ENCODE results near the gene SNAPC1.
A peak's percentile ranks its signal among the peaks of the same experiment; 100 is the strongest.
"Not testable (repeated sequence)": the region's sequence is repeated elsewhere in the genome, so short reads cannot be mapped to it uniquely, and the experiment has no call there.

SNAPC1 gene, protein sequence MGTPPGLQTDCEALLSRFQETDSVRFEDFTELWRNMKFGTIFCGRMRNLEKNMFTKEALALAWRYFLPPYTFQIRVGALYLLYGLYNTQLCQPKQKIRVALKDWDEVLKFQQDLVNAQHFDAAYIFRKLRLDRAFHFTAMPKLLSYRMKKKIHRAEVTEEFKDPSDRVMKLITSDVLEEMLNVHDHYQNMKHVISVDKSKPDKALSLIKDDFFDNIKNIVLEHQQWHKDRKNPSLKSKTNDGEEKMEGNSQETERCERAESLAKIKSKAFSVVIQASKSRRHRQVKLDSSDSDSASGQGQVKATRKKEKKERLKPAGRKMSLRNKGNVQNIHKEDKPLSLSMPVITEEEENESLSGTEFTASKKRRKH

DNA sequence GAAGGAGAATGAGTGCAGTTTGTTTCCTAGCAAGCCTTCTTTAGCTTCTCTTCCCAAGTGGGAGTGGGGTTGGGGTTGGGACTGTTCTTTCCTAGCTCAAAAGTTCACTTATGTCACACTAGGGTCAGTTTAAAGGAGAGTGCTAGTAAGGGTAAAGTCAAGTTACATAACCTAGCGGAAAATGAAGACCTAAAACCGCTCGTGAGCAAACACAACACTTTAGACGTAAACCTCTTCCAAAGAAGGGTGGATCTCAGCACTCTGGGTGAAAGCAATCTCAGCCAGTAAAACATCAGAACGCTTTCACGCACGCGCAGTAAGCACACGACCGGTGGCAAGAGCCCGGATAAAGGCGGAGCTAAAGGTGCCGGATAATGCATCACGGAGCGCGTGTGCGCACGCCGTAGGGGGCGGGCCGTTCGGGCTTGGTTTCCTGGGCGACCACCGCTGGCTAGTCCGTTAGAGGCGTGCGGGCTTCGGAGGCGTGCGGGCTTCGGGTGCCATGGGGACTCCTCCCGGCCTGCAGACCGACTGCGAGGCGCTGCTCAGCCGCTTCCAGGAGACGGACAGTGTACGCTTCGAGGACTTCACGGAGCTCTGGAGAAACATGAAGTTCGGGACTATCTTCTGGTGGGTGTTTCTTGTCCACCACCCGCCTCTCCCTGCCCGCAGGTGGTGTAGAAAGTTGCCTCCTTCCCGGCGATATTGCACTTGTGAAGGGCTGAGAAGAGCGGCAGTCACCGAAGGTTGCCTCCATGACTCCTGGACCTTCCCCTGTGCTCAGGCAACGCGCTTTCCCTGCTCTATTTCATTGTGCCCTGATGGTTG lies at the start of gene SNAPC1:
Gene SNAPC1 (plus strand): TSS at position 462 of the 828 bp plus-strand sequence. CDS start 41 bp downstream, at position 503.
- H3K4me3 ChIP-seq, result peak within 1 kb of the TSS; percentile 60 to 89 (median 71)

DNA sequence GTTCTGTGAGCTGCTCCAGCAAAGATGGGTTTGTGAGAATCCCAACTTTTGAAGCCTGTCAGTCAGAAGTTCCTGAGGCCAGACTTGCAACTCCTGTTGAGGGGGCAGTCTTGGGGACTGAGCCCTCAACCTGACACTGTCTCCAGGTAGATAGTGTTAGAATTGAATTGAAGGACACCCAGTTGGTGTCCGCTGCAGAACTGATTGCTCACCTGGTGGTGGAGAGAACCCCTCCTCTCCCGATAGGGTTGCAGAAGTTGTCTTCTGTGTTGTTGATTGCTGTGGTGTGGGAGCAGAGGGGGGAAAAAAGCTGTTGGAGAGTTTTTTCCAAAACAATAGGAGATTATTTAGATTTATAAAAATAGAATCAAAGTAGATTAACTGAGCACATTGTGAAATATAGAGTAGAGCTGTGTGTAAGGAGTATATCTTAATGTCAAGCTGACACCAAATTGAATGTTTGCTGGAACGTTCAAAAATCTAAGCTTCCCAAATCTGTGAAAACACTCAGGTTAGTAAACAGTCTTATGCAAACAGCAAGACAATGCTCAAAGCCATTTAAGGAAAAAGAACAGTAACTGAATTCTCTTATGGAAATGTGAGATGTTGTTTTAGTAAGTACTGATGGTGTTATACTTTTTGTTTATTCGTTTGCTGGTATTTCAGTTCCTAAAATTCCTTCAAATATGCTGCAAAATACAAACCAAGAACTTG lies 48.3 kb upstream of the SNAPC1 start:
- Histone ChIP-seq H3K27ac (no peak overlapping the region), H3K4me3 (no peak overlapping the region)

More for the DNA sequence above, at the start of gene SNAPC1:
- H3K27ac ChIP-seq, result peak within 1 kb of the TSS in 20 of 21 experiments; percentile 65 to 95 (median 88)

DNA sequence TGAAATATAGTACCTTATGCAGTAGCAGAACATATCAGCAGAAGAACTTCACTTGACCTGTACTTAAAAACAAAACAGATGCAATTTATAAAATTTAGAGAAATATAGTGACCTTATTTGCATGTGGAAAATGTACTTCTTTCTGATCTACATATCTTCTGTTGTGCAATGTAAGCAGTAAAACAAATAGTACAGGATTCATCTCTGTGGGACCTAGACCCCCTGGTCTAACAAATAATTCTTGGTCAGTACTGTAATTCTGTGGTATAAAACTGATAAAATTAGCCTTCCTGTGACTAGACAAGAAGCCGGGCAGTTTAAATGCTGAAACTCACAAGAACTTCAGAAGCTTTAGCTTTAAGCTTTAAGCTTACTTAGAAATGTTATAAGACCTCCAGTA lies 45.3 kb upstream of the SNAPC1 start:
- H3K27ac ChIP-seq, result peak overlapping the region in 1 of 21 experiments; percentile 3

DNA sequence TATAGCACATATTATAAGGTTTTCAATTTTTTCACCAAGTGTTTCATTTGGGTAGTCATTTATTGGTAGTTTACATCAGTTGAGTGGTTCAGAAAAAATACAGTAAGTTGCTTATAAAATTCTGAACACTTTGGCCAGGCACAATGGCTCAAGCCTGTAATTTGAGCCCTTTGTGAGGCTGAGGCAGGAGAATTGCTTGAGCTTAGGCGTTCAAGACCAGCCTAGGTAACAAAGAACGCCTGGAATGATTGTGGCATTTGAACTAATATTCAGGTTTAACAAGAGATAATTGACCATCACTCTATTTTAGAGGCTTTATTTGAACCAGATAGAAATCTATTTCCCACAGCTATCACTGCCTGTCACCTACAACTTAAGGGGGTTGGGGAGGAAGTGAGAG lies 44.2 kb upstream of the SNAPC1 start:
- Histone ChIP-seq H3K4me3 (no peak overlapping the region), H3K27ac (peak overlapping the region in 1 of 21 experiments; percentile 19)

More for the DNA sequence above, 45.3 kb upstream of the SNAPC1 start:
- H3K4me3 ChIP-seq, result no peak overlapping the region

DNA sequence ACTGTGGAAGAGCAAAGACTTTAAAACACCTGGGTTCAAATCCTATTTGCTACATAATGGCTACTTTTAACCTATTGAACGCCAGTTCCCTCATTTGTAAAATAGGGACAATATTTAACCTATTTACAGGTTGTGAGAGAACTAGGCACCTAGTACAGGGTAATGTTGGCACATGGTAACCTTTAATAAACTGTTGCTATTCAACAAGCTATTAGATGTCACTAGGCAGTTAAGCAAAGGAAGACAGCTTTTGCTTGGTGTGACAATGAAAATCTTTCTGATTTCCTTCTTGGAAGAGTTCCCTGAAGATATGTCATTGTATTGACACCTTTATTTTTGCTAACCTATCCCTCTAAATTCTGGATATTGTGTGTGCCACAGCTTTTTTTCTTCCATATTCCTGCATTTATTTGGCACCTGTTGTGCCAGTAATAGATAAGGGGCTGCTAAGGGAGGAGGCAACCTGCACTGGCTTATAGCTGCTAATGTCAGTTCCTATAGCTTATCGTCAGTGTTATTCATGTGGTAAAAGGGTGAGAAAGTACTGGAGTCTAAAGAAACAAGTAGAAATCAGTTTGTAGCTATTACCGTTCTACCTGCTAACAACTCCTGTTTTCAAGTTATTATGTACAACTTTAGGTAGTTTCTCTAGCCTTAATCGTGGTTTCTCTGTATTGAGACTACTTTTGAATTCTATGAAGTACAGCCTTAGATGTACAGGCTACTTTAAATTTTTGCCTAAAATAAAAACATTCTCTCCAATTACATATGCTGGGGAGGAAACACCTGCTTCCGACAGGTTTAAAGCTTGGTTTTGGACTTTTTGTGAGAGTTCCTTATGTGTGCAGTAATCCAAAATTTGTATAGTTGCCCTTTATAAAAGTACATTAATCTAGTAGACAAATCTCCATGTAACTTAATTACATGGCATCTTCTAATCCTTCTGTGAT lies 42.6 kb upstream of the SNAPC1 start:
- Histone ChIP-seq H3K27ac (peak overlapping the region in 3 of 21 experiments; percentile 6 to 12 (median 8)), H3K4me3 (no peak overlapping the region)

DNA sequence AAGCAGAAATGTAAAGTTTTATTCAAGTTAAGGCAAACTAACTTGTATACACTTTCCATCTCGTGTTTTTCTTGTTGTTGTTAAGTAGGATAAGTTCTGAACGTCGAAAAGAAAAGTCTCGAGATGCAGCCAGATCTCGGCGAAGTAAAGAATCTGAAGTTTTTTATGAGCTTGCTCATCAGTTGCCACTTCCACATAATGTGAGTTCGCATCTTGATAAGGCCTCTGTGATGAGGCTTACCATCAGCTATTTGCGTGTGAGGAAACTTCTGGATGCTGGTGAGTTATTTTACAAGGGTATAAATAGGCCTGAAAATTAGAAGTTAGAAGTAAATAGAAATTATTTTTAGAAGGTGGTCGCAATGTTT lies 41.9 kb upstream of the SNAPC1 start:
- Histone ChIP-seq H3K27ac (peak overlapping the region in 1 of 21 experiments; percentile 12), H3K4me3 (no peak overlapping the region)

DNA sequence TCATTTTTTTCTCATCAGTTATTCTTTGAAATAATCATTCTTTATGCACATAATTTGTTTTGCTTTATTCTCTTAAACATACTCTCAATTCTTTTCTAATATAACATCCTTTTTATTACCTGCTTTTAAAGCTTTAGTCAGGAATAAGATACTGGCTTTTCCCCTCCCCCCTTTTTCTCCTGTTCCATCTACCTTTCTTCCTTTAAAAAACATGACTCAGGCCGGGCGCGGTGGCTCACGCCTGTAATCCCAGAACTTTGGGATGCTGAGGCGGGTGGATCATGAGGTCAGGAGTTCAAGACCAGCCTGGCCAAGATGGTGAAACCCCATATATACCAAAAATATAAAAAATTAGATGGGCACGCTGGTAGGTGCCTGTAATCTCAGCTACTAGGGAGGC lies 41.5 kb upstream of the SNAPC1 start:
- H3K4me3 ChIP-seq, result no peak overlapping the region
- peak overlapping the region in 1 of 21 experiments; percentile 12 for H3K27ac ChIP-seq

DNA sequence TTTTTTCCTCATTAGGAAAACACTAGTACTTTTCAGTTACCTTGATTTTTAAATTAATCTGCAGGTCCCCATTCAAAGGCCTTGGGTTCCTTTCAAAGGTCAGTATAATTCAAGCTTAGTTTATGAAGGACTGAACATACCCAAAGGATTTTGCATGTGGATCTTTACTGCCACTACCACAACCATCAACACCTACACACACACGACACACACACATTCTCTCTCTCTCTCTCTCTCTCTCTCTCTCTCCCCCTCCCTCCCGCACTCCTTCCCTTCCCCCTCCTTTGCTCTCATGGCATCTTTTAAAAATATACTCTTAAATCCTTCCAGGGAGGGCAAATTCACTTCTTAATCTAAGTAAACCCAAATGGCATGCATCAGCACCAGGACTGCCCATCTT lies 38.1 kb upstream of the SNAPC1 start:
- no peak overlapping the region for H3K27ac ChIP-seq
- H3K4me3 ChIP-seq, result no peak overlapping the region

DNA sequence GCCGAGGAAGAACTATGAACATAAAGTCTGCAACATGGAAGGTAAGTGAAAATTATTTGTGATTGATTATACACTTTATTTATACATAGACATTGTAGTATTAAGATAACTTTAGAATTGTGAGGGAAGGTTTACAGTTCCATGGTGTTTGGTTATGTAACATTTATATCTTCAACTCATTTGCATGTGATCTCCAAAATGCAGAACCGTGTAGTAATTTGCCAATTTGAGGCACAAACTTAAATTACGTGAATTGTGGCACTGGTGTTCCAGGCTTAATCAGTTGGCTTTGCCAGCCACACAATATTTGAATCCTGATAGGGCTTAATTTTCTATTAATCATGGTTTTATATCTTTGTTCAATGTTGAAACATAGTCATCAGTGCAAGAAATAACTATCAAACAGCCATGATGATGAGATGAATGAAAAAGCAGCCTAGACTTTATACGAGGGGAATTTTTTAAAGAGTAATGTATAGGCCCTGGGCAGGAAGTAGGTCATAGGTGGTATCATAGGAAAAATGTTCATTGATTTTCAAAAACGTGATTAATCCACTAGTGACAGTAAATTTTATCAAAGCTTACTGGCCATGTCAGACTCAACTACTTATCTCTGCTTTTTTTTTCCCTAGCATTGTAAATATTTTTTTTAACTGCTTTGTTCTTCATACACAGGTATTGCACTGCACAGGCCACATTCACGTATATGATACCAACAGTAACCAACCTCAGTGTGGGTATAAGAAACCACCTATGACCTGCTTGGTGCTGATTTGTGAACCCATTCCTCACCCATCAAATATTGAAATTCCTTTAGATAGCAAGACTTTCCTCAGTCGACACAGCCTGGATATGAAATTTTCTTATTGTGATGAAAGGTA lies 35.2 kb upstream of the SNAPC1 start:
- Histone ChIP-seq H3K27ac (no peak overlapping the region), H3K4me3 (no peak overlapping the region)

DNA sequence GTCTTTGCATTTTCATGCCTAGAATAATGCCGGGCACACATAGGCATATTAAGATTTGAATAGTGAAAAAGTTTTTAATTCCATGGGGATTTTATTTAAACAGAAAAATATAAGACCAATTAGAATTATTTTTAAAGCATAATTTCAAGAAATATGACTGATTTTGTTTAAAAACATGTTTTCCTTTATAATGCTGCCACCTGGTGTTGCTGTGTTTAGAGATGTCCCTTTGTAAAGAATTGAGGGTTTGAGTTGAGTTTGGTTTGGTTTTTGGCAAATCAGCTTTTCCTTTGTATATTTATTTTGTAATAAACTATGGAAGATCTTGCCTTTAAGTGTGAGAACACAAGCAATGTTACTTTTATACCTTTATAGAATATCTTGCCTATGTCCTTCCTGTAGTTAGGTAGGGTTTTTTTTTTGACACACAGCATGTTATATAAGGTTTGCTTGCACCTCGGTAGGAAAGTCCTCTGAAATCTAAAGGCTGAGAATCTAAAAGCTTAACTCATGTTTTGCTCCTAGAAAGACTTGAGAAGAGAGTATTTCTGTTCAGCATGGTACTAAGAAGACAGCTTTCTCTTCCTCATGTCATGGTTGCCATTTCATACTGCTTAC lies 31.4 kb upstream of the SNAPC1 start:
- Histone ChIP-seq H3K27ac (peak overlapping the region in 6 of 21 experiments; percentile 8 to 45 (median 12)), H3K4me3 (no peak overlapping the region)

DNA sequence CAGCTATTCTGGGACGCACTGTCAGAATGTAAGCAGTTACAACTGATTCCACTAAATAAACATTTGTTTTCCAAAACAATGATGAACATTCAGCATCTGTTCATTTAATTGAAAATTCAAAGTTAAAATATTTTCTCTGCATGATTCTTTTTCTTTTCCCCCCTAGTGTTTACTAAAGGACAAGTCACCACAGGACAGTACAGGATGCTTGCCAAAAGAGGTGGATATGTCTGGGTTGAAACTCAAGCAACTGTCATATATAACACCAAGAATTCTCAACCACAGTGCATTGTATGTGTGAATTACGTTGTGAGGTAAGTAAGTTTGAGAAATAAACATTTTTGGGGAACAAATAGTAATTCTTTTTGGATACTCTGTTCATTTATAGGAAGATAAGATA lies 28.2 kb upstream of the SNAPC1 start:
- Histone ChIP-seq H3K4me3 (no peak overlapping the region), H3K27ac (no peak overlapping the region)

DNA sequence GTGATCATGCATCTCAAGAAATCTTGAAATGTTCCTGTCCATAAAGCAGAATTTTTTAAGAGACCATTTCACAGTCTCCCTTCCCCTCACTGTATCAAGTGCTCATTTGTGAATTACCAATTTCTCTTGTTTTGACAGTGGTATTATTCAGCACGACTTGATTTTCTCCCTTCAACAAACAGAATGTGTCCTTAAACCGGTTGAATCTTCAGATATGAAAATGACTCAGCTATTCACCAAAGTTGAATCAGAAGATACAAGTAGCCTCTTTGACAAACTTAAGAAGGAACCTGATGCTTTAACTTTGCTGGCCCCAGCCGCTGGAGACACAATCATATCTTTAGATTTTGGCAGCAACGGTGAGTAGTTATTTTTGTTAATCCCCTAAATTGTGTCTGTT lies 25.5 kb upstream of the SNAPC1 start:
- Histone ChIP-seq H3K4me3 (no peak overlapping the region), H3K27ac (no peak overlapping the region)

DNA sequence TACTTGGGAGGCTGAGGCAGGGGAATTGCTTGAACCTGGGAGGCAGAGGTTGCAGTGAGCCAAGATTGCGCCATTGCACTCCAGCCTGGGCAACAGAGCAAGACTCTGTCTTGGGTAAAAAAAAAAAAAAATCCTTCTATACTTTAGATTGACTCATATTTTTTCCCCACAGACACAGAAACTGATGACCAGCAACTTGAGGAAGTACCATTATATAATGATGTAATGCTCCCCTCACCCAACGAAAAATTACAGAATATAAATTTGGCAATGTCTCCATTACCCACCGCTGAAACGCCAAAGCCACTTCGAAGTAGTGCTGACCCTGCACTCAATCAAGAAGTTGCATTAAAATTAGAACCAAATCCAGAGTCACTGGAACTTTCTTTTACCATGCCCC lies 24.3 kb upstream of the SNAPC1 start:
- Histone ChIP-seq H3K27ac (no peak overlapping the region), H3K4me3 (no peak overlapping the region)

DNA sequence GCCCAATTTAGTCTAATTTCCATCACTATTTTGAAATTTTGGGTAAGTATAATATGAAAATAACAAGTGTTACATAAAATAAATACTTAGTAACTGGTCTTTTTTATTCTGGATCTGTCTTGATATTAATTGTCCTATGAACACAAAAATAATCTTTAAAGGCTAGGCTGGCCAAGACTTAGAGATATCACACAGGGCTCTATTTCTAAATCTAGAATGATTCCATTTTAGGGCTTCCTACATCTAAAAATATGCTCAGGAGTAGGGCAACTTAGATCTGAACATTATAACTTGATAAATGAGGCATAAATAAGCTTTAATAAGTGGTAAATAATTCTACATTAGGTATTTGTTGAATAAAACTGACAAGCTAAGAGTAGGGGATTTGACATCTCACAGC lies 23.1 kb upstream of the SNAPC1 start:
- H3K4me3 ChIP-seq, result no peak overlapping the region
- H3K27ac ChIP-seq, result no peak overlapping the region

DNA sequence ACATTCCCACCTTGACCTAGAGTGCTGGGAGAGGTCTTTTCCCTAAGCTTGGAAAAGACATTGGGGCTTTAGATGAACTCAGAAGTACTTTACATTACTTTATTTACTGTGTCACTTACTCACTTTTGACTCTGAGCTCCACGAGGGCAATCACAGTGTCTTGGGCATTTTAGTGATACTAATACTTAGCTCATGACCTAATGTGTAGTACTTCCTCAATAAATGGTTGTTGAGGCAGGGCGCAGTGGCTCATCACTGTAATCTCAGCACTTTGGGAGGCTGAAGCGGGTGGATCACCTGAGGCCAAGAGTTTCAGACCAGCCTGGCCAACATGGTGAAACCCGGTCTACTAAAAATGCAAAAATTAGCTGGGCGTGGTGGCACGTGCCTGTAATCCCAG lies 19.8 kb upstream of the SNAPC1 start:
- Histone ChIP-seq H3K4me3 (no peak overlapping the region), H3K27ac (no peak overlapping the region)

DNA sequence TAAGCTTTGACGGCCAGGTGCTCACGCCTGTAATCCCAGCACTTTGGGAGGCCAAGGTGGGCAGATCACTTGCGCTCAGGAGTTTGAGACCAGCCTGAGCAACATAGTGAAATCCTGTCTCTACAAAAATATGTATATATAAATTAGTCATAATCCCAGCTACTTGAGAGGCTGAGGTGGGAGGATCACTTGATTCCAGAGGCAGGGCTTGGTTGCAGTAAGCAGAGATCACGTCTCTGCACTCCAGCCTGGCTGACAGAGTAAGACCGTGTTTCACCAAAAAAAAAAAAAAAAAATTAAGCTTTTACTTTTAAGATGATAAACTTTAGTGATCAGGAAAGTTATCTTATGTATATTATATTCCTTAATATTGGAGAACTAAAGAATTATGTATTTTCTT lies 18.0 kb upstream of the SNAPC1 start:
- H3K27ac ChIP-seq, result no peak overlapping the region
- no peak overlapping the region for H3K4me3 ChIP-seq

DNA sequence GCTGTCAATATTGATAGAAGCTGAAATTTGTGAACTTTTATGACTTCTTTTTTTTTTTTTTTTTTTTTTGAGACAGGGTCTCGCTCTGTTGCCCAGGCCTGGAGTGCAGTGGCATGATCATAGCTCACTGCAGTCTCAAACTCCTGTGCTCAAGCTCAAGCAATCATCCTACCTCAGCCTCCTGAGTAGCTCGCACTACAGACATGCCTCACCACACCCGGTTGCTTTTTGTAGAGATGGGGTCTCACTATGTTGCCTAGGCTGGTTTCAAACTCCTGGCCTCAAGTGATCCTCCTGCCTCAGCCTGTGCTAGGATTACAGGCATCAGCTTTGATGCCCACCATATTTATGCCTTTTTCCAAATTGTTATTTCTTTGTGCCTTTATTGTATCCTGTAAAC lies 15.9 kb upstream of the SNAPC1 start:
- H3K27ac ChIP-seq, result not testable (repeated sequence)

DNA sequence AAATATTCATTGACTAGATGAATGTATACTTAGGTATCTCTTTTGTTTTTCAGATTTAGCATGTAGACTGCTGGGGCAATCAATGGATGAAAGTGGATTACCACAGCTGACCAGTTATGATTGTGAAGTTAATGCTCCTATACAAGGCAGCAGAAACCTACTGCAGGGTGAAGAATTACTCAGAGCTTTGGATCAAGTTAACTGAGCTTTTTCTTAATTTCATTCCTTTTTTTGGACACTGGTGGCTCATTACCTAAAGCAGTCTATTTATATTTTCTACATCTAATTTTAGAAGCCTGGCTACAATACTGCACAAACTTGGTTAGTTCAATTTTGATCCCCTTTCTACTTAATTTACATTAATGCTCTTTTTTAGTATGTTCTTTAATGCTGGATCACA lies 15.3 kb upstream of the SNAPC1 start:
- Histone ChIP-seq H3K4me3 (no peak overlapping the region), H3K27ac (no peak overlapping the region)

More for the DNA sequence above, 15.9 kb upstream of the SNAPC1 start:
- not testable (repeated sequence) for H3K4me3 ChIP-seq

Data from skin epidermis (tissue), 12 donors.